GM19468 (cell line): ENCODE data around the gene MYH11.
"Not testable (repeated sequence)": the region's sequence is repeated elsewhere in the genome, so short reads cannot be mapped to it uniquely, and the experiment has no call there.

ENCODE experiments used
- ATAC-seq: cut with Tn5 transposase; IDR thresholded peaks from one replicate; pipeline ENCODE4 v1.9.1; 2021; ENCODE audit warnings: mild to moderate bottlenecking, moderate library complexity, moderate number of reproducible peaks; ENCODE audit not compliant: unreplicated experiment; ENCODE audit errors: extremely low read depth

Gene MYH11

GRCh38 chr16:15847611-15848175 lies 9.1 kb downstream of the MYH11 start:
- no peak for ATAC-seq

GRCh38 chr16:15846510-15846909 lies 10.3 kb downstream of the MYH11 start:
- ATAC-seq, result no peak

- no peak for ATAC-seq
Observed at GRCh38 chr16:15843635-15844279, 13.1 kb downstream of the MYH11 start.

- not testable (repeated sequence) for ATAC-seq
Observed at GRCh38 chr16:15839204-15839603, 17.6 kb downstream of the MYH11 start.

- ATAC-seq, result no peak
Observed at GRCh38 chr16:15837761-15838160, 19.1 kb downstream of the MYH11 start.

GRCh38 chr16:15836965-15837611 lies 19.7 kb downstream of the MYH11 start:
- ATAC-seq, result no peak

- no peak for ATAC-seq
Observed at GRCh38 chr16:15836074-15836473, 20.8 kb downstream of the MYH11 start.

- no peak for ATAC-seq
Observed at GRCh38 chr16:15835136-15835878, 21.5 kb downstream of the MYH11 start.

GRCh38 chr16:15834502-15834901 lies 22.3 kb downstream of the MYH11 start:
- ATAC-seq, result no peak

GRCh38 chr16:15833541-15833940 lies 23.3 kb downstream of the MYH11 start:
- no peak for ATAC-seq

GRCh38 chr16:15832241-15832640 lies 24.6 kb downstream of the MYH11 start:
- ATAC-seq, result no peak

GRCh38 chr16:15830832-15831451 lies 25.9 kb downstream of the MYH11 start:
- ATAC-seq, result no peak

- no peak for ATAC-seq
Observed at GRCh38 chr16:15829460-15829859, 27.4 kb downstream of the MYH11 start.

- ATAC-seq, result no peak
Observed at GRCh38 chr16:15827709-15828343, 29.0 kb downstream of the MYH11 start.

GRCh38 chr16:15827299-15827698 lies 29.5 kb downstream of the MYH11 start:
- ATAC-seq, result no peak

- ATAC-seq, result no peak
Observed at GRCh38 chr16:15825750-15826305, 31.0 kb downstream of the MYH11 start.

GRCh38 chr16:15822957-15823356 lies 33.9 kb downstream of the MYH11 start:
- no peak for ATAC-seq

GRCh38 chr16:15820837-15821236 lies 36.0 kb downstream of the MYH11 start:
- ATAC-seq, result no peak

- no peak for ATAC-seq
Observed at GRCh38 chr16:15819046-15819445, 37.8 kb downstream of the MYH11 start.

GRCh38 chr16:15817446-15817845 lies 39.4 kb downstream of the MYH11 start:
- ATAC-seq, result no peak
